Activated naive CD8-positive, alpha-beta T cell treated with anti-CD3 and anti-CD28 coated beads, Interleukin-2, amount 50 U/mL, for 16 hours (primary cell): ENCODE results near the gene DCST1.

Experiments used
- DNase-seq: peaks from one replicate; pipeline ENCODE4 v3.0.0-alpha.2; 2020; ENCODE audit warnings: low read depth, low spot score

The DCST1 gene

GRCh38 chr1:155034318-155035208 lies 939 bp downstream of the DCST1 start:
- DNase-seq, result no peak

- no peak for DNase-seq
Measured at GRCh38 chr1:155035936-155036335, 2.3 kb downstream of the DCST1 start.

- DNase-seq, result no peak
Measured at GRCh38 chr1:155037043-155037442, 3.4 kb downstream of the DCST1 start.

- DNase-seq, result no peak
Measured at GRCh38 chr1:155037851-155038441, 4.3 kb downstream of the DCST1 start.

- no peak for DNase-seq
Measured at GRCh38 chr1:155038602-155039307, 5.1 kb downstream of the DCST1 start.

- DNase-seq, result no peak
Measured at GRCh38 chr1:155039308-155039669, 5.7 kb downstream of the DCST1 start.

GRCh38 chr1:155040358-155041093 lies 6.9 kb downstream of the DCST1 start:
- DNase-seq, result no peak

GRCh38 chr1:155042789-155043188 lies 9.2 kb downstream of the DCST1 start:
- no peak for DNase-seq

- DNase-seq, result no peak
Measured at GRCh38 chr1:155043301-155043702, 9.7 kb downstream of the DCST1 start.

GRCh38 chr1:155043793-155044192 lies 10.2 kb downstream of the DCST1 start:
- no peak for DNase-seq

- DNase-seq, result no peak
Measured at GRCh38 chr1:155044365-155044764, 10.7 kb downstream of the DCST1 start.

GRCh38 chr1:155044812-155045657 lies 11.4 kb downstream of the DCST1 start:
- DNase-seq, result no peak

- DNase-seq, result no peak
Measured at GRCh38 chr1:155048449-155049334, 15.1 kb downstream of the DCST1 start.

GRCh38 chr1:155049651-155050559 lies 16.3 kb downstream of the DCST1 start:
- DNase-seq, result no peak

GRCh38 chr1:155050560-155051341 lies 17.1 kb downstream of the DCST1 start, which contains the start of gene ADAM15:
Gene ADAM15 (plus strand): TSS chr1:155051316. CDS start chr1:155051387, 71 bp downstream.
- DNase-seq, result peak; percentile 37

- DNase-seq, result no peak
Measured at GRCh38 chr1:155051342-155051776, 17.7 kb downstream of the DCST1 start.

- DNase-seq, result no peak
Measured at GRCh38 chr1:155051777-155052398, 18.3 kb downstream of the DCST1 start.
